Ureter (tissue), 1 donor: ENCODE results near the gene BNIP5. TPM values are rescaled to one million over a fixed set of nuclear protein-coding genes. Genes with fewer than 3 reads are reported as not detected.

Experiments used
- DNase-seq: peaks from one replicate; pipeline ENCODE4 v3.0.0-alpha.2; 2020; ENCODE audit warnings: low spot score
- total RNA-seq: library from RNA; stranded (reverse); gene quantifications from one replicate; pipeline ENCODE4 v1.2.4, GENCODE V29; 2023
- donor health status: DM: yes; HTN: yes; CAD: no.

BNIP5 gene
- total RNA-seq, 1 donor from 2014 or later: not detected

DNA sequence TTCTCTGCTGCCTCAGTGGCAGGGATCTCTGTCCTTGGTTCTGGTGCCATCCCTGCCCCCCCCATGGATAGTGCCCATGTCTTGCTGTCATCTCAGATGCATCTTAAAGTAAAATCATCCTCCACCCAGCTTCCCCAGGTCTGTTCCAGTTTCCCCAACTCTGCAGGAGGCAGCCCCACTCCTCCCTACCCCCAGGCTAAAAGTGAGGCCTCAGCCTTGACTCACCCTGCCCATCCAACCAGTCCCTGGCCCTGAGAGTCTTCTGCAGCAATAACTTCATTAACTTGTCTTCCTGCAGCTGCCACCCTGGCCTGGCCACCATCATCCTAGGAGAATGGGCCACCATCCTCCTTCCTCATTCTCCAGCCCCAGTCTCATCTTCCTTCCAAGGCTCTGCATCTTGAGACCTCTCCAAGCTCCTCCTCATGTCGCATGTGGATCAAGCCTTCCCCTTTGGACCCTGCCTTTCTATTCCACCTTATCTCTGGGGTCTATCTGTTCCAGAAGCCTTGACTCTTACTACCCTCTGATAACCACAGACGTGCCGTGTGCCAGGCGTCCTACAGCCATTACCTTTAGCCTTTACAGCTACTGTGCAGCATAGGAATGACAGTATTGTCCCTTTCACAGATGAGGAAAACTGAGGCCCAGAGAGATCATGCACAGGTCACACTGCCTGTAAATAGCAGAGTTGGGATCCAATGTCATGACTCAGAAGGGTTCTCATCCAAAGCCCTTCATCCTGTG is 68.8 kb downstream of the BNIP5 start:
- no peak for DNase-seq

DNA sequence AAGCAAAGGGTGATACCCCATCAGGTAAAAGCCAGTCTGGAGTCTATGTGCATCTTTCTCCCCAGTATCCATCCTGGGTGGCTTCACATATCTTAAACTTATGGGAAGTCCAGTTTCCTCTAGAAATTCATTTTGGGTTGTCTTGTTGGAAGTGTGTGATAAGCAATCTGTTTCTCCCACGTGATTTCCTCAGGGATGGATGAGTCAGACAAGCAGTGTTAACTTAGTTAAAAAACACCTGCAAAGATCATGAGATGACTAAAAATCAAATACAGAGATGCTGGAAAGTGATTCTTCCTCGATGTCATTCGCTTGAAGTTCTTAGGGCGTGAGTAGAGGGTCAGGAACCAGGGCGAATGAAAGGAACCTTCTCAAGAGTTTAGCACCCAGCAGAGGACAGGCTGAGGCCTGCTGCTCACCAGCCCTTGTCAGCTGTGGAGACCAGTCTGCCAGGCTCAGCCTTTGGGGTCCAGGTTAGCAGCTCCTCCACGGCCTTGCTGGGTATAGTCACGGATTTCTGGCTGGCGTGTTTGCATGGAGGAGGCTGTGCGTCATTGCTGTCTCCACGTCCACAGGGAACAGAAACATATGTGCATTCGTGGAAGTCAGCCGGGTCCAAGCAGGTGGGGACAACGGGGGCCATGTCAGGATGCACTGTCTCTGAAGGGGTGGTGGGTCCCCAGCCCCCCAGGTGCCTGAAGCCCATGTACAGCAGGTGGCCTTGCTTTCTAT is 69.6 kb downstream of the BNIP5 start:
- DNase-seq: no peak

Other genes with a start within 250 kb of the BNIP5 start
- 70.3 TPM for gene MAPK13, start 206.4 kb downstream of the BNIP5 start, total RNA-seq
- 31.7 TPM for gene BRPF3, start 140.1 kb downstream of the BNIP5 start, total RNA-seq
- 0.21 TPM for gene PNPLA1, start 66.8 kb downstream of the BNIP5 start, total RNA-seq
- gene ETV7, start 50.8 kb upstream of the BNIP5 start, total RNA-seq: 7.6 TPM
- not detected for gene PXT1, start 106.0 kb upstream of the BNIP5 start, total RNA-seq
- gene KCTD20, start 106.1 kb upstream of the BNIP5 start, total RNA-seq: 34.6 TPM
- 47.5 TPM for gene STK38, start 210.6 kb upstream of the BNIP5 start, total RNA-seq